Lower leg skin (tissue), 3 donors: Measurements from ENCODE around the gene ADAD2.

Experiments used
- POLR2A ChIP-seq, 2 donors: fragments of 450-650 bp; IDR thresholded peaks; one replicate each; pipeline ENCODE4 v1.6.1; 2016 to 2017; ENCODE audit warnings: antibody characterized with exemption in 2 of 2, mild to moderate bottlenecking in 1 of 2, moderate library complexity in 1 of 2
- TF ChIP-seq, protein P1 (sequence below), 3 donors: fragments of 450-650 bp; IDR thresholded peaks; one replicate each; pipeline ENCODE4 v1.5.1; 2016; ENCODE audit warnings: antibody characterized with exemption in 3 of 3, mild to moderate bottlenecking in 3 of 3, moderate library complexity in 2 of 3

DNA sequence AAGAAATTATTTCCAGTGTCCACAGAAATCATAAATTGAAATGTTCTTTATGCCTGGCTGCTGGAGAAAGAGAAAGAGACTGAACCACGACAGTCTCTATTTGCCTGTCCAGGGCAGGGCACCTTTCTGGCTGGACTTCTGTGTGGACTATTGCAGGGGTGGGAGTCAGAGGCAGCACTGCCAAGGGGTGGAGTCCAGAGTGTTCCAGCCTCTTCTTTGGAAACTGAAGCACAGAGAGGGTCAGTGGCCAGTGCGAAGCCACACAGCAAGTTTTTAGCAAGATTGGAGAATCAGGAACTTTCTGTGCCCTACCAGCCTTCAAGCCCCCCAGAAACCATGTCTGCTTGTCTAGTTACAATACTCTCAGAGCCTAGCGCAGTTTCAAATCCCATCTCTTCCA, 33.6 kb downstream of the ADAD2 start:
- TF ChIP-seq, protein P1, sequence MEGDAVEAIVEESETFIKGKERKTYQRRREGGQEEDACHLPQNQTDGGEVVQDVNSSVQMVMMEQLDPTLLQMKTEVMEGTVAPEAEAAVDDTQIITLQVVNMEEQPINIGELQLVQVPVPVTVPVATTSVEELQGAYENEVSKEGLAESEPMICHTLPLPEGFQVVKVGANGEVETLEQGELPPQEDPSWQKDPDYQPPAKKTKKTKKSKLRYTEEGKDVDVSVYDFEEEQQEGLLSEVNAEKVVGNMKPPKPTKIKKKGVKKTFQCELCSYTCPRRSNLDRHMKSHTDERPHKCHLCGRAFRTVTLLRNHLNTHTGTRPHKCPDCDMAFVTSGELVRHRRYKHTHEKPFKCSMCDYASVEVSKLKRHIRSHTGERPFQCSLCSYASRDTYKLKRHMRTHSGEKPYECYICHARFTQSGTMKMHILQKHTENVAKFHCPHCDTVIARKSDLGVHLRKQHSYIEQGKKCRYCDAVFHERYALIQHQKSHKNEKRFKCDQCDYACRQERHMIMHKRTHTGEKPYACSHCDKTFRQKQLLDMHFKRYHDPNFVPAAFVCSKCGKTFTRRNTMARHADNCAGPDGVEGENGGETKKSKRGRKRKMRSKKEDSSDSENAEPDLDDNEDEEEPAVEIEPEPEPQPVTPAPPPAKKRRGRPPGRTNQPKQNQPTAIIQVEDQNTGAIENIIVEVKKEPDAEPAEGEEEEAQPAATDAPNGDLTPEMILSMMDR (IDR thresholded peaks at IDR 0.05) = no peak
- no peak for TF ChIP-seq POLR2A (IDR thresholded peaks at IDR 0.05)
